Measurements from ENCODE around the gene SPOCK3.
"Not testable (repeated sequence)": the region's sequence is repeated elsewhere in the genome, so short reads cannot be mapped to it uniquely, and the experiment has no call there.

SPOCK3 gene

DNA sequence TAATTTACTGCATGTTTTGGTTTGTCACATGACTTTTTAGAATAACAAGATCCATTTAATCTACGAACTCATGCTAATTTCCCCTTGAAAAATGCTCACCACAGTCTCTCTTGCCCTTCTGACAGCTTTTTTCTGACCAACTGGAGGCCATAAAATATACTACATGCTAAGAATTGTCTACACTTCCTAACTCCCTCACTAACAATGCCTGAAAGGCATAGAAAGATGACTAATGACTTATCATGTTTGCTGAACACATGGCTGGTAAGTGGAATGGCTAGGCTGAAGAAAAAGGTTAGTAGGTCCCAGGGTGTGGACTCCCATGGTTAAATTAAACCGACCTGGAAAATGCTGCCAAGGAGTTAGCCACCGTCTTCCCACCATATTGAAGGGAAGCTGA, 309.9 kb downstream of the SPOCK3 start:
- no peak for DNase-seq

DNA sequence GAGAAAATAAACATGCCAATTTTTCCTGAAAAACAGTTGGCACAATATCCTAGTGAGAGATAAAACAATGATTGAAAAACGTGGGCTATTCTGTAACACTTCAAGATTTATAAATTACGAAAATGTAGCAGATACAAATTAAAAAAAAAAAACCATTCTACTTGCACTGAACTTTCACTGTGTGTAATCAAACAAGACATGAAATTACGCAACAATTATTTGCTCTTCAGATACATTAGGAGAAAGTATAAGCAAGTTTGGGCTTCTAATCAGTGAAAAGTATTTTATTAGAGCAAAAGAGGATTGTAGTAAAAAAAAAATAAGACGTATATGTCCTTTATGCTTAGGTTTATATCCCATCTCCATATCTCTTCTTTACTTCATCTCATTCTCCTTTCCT, 320.4 kb downstream of the SPOCK3 start:
- no peak for DNase-seq

DNA sequence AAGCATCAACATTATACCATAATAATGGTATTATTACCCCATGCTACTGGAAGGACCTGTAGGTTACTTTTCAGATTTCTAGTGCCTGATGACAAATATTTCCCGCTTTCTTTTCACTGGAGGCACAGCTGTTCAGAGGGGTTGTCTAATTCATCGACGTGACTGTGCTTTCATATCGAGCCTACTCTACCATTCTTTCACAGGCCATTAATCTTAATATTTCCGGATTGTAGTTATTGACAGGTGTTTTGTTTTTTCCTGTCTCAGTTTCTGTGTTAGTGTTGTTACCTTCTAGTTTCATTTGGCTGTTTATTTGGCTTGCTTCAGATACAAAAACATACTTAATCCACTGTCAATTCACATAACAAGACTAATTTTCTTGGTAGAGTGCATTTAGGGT, 330.9 kb downstream of the SPOCK3 start:
- DNase-seq, result peak; percentile 13

DNA sequence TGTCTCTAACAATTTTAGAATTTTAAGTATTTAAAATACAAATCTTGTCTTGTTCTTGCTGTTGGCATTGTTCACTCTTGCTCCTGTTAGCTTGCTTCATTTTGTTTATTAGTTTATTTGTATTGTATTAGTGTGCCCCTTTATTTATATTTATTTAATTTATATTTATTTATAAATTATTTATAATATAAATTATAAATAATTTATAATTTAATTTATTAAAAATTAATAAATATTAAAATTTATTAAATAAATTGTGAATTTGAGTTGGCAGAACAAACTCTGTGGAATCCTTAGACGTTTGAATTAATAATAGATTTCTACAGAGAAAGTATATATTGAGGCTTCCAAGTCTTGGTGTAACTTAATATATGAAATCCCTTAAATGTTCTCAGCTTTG, 331.4 kb downstream of the SPOCK3 start:
- DNase-seq, result no peak

DNA sequence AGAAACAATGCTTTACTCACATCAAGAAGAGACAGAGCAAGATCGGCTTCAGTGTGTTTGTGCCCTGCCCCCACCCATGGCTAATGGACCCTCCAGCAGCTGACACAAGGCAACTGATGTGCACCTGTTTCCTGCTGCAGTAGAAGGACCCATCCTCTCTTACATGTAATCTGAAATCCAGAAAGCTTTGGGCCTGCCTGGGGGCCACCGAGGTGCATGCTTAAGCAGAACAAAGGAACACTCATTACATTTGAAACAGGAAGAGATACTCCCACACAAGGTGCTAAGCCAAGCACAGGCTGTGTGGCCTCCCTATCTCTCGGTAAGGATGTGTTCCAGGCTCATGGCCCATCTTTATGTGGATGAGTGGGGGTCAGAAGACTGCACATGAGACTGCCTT, 338.0 kb downstream of the SPOCK3 start:
- no peak for DNase-seq

DNA sequence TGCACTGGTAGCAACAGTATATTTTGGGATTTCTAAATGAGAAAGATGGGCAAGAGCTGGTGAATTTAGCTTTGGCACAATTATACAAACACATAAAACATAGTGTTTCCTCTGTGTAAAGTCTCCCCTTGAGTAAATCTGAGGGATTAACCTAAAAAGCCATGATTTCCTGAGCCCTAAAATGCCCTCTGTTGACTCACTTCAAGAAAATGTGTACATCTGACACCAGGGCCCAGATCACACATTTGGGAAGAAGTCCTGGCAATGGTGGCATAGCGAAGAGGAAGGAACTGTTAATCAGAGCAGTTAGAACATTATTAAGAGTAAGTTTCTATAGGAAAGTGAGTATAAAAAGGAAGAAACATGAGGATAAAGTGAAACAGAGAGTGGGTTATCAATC, 338.5 kb downstream of the SPOCK3 start:
- no peak for DNase-seq

DNA sequence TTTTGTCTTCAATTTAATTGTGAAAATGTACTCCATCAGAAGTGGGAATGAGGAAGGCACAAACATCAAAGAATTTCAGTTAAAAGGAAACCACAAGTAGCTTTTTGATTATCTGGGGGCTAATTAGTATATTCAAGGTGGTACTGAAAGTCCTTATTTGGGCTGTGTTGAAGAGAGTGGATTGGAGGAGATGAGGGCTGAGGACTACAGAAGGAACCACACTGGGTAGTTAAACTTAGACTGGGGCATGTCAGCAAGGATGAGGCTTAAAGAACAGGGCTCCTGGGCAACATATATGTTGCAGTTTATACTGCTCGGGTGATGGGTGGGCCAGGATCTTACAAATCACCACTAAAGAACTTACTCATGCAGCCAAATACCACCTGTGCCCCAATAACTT, 346.8 kb downstream of the SPOCK3 start:
- DNase-seq, result no peak

DNA sequence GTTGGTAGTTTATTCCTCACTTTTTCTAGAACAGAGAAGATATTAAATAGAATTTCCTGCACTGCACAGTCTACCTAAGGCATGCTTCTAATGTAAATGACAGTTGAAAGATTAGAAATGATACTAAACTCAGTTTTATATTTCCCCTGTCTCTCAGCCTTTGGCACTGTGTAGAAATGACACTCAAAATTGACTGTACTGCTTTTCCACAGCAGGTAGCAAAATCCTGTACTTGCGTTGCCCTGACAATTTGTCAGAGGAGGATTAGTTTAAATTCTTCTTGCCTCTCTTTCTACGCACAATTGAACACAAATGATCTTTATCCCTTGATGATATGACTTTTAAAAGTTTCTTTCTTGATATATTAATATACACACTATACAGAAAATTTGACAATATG, 347.6 kb downstream of the SPOCK3 start:
- no peak for DNase-seq

DNA sequence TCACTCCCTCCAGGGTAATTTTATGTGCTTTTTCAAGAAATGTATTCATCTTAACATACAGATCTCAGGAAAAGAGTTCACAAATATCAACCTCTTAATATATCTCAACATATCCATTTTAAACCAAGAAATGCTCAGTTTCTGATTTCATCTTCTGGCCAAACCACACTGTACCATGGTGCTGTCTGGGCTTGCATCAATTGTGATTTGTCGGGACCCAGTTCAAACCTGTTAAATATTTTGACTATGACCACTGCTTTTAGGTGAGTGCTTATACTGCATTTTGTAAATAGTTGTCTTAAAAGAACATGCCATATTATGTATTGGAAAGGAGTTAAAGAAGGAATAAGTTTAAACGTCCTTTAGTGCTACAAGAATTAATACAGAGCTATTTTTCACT, 352.1 kb downstream of the SPOCK3 start:
- DNase-seq, result no peak

DNA sequence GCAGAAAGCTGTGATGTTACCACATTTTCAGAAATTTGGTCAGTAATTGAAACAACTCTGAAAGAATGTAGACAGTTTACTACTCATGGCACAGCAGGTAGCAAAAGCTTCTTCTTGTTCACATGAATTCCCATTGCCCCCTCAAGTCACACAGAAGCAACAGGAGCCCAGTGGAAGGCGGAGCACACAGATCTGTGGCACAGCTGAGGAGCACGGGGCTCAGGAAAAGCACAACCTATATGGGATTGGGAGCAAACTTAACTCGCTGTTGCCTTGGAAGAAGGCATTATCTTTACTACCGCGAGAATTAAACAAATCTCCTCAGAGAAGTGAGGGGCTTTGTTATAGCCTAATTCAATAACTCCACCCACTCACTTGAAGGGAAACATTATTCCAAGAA, 358.5 kb downstream of the SPOCK3 start:
- no peak for DNase-seq

DNA sequence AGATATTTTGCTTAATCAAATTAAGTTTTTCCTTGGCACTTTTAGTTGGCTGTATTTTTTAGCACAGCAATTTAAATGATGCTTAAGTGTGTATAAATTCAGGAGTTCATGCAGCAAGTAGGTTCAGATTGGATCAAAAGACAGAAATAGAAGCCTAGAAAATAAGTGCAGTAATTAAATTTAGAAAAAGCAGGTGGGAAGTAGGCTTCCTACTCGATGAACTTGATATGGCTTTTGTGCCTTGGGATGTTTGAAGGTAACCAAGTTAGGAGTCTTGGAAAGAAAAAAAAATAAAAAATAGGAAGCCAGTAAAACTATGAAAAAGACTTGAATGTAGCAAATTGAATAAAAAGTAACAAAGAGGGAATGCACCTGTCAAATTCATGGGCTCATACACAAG, 372.3 kb downstream of the SPOCK3 start:
- DNase-seq, result no peak

DNA sequence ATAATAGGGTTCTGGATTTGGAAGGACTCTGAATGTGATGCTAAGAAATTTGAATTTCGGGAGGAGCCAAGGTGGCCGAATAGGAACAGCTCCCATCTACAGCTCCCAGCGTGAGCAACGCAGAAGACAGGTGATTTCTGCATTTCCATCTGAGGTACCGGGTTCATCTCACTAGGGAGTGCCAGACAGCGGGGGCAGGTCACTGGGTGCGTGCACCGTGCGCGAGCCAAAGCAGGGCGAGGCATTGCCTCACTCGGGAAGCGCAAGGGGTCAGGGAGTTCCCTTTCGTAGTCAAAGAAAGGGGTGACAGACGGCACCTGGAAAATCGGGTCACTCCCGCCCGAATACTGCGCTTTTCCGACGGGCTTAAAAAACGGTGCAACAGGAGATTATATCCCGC, 383.9 kb downstream of the SPOCK3 start:
- DNase-seq, result not testable (repeated sequence)

DNA sequence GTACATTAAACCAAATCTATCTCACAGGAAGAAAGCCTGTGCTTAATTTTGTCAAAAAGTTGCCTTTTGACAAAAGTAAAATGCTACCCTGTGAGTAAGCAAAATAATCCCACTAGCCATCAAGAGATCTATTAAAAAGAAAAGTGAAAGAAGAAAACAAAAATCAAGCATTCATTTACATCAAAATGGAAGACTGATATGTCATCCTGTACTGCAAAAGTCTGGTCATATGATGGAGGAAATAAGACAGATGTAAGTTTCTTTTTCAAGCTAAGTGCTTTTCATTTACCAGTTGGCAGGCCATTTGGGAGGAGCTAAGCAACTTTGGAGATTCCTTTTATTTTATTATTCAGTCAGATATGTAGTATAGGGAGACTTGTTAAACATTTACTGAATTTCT, 387.4 kb downstream of the SPOCK3 start:
- DNase-seq, result no peak

DNA sequence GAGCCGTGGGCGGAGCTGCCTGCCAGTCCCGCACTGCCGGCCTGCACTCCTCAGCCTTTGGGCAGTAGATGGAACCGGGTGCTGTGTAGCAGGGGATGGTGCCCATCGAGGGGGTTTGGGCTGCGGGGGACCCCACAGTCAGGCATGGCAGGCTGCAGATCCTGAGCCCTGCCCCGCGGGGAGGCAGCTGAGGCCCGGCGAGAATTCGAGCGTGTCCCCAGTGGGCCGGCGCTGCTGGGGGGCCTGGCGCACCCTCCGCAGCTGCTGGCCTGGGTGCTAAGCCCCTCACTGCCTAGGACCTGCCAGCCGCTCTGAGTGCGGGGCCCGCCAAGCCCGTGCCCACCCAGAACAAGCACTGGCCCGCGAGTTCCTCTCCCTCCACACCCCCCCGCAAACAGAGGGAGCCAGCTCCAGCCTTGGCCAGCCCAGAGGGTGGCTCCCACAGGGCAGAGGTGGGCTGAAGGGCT, 391.5 kb downstream of the SPOCK3 start:
- no peak for DNase-seq

DNA sequence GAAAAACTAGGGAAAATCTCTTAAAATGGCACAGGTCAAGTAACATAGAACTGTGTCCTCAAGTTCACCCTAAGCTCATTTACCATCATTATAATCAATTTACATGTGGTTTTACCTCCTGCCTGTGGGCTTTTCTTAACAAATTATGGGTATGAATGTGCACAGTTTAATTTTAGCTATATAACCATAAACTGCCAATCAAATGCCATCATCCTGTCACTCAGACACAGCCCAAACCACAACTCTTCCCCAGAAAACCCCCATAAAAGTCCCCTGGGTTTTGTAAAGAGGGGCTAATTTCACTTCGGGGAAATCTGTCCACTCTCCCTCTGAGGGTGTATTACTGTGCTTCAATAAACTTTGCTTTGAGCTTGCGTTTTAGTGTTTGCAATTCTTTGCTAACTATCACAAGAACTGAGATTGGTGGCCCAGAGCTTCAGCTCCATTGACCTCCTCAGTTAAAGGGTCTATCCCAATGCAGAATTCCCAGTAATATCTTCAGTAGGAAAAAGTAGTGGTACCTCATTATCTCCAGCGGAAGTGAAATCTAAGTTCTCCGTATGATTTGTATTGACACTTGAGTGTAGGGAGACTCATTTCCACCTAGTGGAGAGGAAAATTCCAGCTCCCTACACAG, 394.6 kb downstream of the SPOCK3 start:
- DNase-seq, result no peak

DNA sequence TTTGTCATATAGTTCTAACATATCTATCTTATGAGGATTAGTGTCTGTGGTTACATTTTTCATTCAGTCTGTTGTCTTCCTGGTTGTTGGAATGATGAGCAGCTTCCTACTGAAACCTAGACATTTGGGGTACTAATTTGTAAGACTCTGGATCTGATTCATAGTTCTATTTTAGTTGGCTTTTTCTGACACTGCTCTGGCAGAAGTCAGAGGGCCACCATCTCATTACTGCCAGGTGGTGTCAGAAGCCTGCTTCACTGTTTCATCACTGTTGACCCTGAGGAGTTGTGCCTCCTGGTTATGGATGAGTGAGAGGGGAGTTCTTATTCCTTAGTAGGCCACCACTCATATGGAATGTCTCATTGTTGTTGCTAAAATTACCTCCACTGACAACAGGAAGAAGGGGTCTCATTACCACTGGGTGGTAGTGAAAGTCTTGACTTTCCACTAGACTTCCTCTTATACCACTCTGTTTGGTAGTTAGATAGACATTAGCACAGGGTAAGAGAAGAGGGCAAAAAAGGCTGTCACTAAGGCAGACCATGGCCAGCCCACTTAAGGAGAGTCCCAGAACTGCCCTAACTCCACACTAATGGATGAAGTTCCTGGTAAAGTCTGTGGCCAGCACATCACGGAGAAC, 395.2 kb downstream of the SPOCK3 start:
- DNase-seq, result no peak

DNA sequence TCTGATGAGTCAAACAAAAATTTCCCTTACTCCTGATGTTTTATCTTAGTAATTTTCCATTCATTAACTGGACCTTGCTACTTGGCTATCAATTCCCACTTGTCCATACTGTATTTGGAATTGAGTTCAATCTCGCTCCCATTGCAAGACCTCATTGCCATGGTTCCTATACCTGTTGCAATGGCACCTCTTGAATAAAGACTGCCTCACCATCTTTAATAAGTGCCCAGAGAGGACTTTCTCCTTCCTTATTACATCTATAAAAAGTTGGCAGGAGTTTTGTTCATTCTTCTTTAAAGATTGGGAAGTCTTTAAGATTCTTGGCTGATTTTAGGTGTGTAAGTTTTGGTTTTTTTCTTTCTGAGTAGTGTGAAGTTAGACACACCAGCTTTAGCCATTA, 397.4 kb downstream of the SPOCK3 start:
- no peak for DNase-seq

DNA sequence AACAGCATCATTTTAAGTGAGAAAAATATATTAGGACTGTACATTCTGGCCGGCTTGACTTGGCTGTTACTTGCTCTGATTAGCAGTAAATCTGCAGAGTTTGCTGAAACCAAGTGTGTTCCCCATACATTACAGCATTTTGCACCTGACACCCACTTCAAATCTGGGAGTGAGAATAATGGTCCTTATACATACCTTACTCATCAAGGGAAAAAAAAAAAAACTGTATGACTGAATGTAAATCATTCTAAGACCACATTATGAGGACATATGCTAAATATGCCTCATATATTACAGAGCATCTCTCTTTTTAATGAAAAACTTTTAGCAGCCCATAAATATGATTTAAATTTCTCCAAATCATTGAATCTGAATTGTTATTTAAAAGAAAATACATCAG, 406.7 kb downstream of the SPOCK3 start:
- no peak for DNase-seq

DNA sequence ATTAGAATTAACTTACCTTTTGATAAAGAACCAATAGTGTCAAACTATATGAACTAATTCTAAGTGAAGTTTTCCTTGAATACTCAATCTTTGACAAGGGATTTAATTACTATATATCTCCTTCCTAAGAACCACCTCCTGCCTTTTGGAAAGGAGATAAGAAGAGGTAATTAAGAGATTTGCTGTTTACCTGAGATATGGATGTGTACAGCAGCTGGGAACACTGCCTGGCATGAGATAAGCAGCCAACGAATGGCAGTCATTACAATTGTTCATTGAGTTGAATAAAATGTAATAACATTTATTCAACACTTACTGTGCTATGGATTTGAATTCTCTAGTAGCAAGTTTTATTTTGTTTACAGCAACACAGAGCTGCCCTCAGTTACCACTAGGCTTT, 407.1 kb downstream of the SPOCK3 start:
- DNase-seq, result peak; percentile 2

DNA sequence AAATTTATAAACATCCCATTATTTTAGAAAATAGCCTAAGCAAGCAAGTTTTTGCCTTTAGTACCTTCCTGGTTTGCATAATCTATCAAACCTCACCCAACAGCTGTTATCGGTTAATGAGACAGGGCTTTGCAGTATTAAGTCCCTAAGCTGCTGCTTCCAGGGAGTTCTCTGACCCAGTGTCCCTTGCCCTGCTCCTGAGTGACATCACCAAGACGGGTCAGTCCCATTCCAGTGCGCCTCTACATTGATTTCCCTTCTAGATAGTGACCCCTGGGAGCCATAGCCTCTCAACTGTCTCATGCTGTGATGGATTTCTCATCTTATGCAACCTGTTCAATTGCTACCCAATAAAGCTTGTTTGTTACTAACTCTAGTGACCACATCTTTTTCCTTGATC, 410.4 kb downstream of the SPOCK3 start:
- peak; percentile 71 for DNase-seq

DNA sequence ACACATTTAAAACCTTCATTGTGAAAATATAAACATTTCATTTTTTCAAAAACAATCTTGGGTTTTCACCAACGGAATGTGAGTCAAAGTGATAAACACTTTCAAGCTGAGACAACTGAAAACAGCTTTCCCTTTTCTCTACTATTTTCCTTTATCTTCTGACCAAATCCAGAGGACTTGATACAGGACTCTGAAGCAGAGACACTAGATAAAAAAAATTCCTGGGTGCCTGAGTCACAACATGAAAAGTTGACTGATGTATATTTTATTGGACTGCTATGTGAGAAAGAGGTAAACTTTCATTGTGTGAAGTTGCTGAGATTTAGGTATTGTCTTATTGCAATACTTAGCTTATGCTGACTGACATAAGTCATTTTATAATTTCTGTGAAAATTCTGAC, 411.2 kb downstream of the SPOCK3 start:
- no peak for DNase-seq

DNA sequence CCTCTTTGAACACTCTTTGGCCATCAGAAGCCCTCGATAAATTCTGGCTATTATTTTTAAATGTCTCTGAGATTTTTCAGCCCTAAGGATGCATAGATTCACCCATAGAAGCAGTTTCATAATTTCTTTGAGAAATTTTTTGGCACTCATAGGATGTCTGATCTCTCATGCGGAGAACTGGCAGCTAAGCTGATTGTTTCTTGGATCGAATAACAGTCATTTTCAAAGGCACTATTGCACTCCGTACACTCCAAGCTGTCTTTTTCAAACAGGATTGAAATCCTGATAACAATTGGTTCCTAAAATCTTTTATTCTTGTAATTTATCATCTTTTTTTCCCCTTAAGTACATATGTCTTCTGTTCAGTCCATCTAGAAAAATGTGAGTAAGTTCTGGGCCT, 411.9 kb downstream of the SPOCK3 start:
- peak; percentile 17 for DNase-seq

DNA sequence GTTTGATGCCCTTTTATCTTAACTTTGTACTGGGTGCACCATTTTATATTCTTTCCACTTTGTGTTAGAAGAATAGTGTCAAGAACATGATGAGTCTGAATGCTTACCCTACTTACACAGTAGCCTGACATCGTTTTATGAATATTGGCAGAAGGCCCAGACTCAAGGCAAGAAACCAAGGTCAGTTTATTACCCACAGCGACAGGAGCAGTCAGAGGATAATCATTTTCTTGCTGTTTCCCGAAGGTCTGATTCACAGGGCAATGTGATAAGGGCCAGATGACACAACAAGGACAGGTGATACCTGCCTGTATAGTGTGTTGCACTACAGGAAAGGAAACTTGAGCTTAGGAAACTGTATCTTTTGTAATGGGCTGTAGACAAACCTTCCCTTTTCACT, 417.4 kb downstream of the SPOCK3 start:
- DNase-seq, result no peak

DNA sequence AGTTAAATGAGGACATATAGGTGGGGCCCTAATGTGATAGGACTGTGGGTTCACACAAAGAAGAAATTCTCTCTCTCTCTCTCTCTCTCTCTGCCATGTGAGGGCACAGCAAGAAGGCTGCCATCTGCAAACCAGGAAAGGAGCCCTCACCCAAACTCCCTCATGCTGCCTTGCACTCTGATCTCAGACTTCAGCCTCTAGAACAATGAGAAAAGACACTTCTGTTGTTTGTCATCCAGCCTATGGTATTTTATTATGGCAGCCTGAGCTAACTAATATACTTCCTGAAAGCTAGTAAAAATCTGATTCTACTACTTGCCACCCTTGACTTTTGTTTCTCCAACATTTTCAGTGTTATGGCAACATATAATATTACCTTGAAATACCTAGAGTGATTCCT, 425.9 kb downstream of the SPOCK3 start:
- DNase-seq, result no peak

DNA sequence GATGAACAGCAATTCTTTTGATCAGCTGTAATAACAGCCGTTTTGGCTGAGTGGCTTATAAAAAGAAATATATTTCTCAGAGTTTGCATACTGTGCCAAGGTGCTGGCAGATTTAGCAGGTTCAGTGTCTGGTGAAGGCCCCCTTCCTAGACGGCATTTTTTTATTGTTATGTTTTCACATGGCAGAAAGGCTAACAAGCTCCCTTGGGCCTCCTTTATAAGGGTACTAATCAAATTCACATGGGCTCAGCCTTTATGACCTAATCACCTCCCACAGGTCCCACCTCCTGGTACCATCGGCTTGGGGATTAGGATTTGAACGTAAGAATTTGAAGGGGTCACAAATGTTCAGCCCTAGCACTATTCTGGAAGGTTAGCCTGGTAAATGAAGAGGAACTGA, 431.9 kb downstream of the SPOCK3 start:
- peak; percentile 37 for DNase-seq

Data from NCI-H82 (cell line).